ENCODE results near the gene PRRT4.

Gene PRRT4

DNA sequence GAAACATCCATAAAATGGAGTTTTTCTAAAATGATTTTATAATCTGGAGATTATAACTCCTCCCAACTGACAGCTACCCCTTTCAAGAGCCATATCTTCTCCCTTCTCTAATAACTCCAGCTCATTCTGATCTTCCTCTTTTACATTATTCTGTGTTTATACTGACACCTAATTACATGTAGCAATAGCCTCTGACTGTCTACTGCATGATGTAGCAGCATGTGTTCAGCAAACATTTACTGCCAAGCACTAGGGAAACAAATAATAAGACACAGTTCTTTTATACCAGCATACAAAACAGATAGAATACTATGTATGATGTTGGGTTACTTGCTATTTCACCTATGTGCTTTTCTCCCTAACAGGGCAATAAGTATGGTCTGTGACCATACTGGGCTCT, 38.5 kb downstream of the PRRT4 start:
- no peak overlapping the region for H3K27ac Mint-ChIP-seq
- H3K27me3 Mint-ChIP-seq (ENCODE audit: low read depth), result no peaks in the 10 kb centered on the region
- DNase-seq (ENCODE audit: low spot score), result no peak
- H3K4me3 Mint-ChIP-seq, result no peak overlapping the region
- no peaks in the 10 kb centered on the region for H3K9me3 Mint-ChIP-seq
- peaks cover 28% of the 10 kb centered on the region for H3K4me1 Mint-ChIP-seq (ENCODE audit: low read depth)
- H3K36me3 Mint-ChIP-seq (ENCODE audit: low read depth), result peaks cover 51% of the 10 kb centered on the region

DNA sequence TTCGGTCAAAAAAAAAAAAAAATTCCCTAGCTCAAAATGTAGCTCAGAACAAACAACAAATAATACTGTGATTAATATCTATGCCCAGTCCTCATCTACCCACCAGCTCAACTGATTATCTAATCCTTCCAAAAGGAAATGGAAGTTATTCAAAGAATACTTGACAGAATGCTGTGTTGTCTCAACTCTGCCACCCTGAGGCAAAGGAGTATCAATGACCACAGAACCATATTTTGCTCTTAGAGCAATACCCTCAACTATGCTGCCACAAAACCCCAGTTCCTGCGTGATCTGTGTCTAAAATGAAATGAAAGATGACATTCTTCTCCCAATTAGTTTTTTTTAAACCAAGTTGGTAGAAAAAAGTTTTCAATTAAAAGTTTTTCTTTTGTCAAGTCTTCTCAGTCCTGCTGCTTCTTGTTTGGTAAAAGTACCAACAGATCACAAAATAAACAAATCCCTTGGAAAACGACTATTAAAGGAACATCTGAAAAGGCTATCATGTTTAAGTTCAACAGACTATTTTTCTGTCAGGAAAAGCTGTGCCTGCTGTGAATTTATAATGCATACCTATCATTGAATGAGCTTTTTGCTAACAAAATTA, 39.3 kb downstream of the PRRT4 start:
- Mint-ChIP-seq H3K36me3 (ENCODE audit: low read depth) (peaks cover 57% of the 10 kb centered on the region), H3K4me1 (ENCODE audit: low read depth) (peaks cover 28% of the 10 kb centered on the region), H3K27ac (peak overlapping the region; percentile 69), H3K27me3 (ENCODE audit: low read depth) (no peaks in the 10 kb centered on the region), H3K4me3 (peak overlapping the region; percentile 17), H3K9me3 (no peaks in the 10 kb centered on the region)
- no peak for DNase-seq (ENCODE audit: low spot score)

DNA sequence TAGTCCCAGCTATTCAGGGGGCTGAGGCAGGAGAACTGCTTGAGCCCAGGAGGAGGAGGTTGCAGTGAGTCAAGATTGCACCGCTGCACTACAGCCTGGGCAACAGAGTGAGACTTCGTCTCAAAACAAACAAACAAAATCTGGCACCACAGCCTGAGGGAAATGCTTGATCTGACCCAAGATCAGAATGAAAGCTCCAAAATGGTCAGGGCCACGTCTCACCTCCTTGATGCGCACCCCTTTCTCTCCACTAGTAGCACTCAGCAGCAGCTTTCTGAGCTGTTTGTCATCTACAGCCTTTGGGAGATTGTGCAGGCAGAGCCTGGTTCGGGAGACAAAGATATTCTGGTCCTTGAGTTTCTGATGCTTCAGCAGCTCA, 40.5 kb downstream of the PRRT4 start:
- Mint-ChIP-seq H3K4me1 (ENCODE audit: low read depth) (peaks cover 33% of the 10 kb centered on the region), H3K27me3 (ENCODE audit: low read depth) (no peaks in the 10 kb centered on the region), H3K27ac (peak overlapping the region; percentile 55), H3K4me3 (peak overlapping the region; percentile 64), H3K36me3 (ENCODE audit: low read depth) (peaks cover 58% of the 10 kb centered on the region), H3K9me3 (no peaks in the 10 kb centered on the region)
- no peak for DNase-seq (ENCODE audit: low spot score)

DNA sequence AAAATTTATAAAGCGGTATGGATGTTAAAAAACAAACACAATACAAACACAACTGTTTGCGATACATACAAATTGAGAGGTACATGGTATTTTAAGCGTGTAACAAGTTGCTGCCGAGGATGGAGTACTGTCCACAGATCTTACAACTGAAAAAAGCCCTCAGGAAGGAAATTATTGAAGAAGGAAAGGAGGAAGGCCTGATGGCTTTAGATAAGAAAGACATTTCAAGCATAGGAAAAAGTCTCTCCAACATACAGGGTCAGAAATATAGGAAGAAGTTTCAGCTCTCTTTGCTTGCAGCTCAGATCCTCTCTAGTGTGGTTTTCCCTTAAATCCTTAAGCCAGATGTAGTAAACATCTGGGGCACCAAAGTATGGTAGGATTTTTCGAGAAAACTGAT, 42.8 kb downstream of the PRRT4 start:
- Mint-ChIP-seq H3K27me3 (ENCODE audit: low read depth) (no peaks in the 10 kb centered on the region), H3K36me3 (ENCODE audit: low read depth) (peaks cover 63% of the 10 kb centered on the region), H3K4me1 (ENCODE audit: low read depth) (peaks cover 46% of the 10 kb centered on the region), H3K9me3 (no peaks in the 10 kb centered on the region), H3K4me3 (no peak overlapping the region), H3K27ac (peak overlapping the region; percentile 49)
- DNase-seq (ENCODE audit: low spot score), result no peak

DNA sequence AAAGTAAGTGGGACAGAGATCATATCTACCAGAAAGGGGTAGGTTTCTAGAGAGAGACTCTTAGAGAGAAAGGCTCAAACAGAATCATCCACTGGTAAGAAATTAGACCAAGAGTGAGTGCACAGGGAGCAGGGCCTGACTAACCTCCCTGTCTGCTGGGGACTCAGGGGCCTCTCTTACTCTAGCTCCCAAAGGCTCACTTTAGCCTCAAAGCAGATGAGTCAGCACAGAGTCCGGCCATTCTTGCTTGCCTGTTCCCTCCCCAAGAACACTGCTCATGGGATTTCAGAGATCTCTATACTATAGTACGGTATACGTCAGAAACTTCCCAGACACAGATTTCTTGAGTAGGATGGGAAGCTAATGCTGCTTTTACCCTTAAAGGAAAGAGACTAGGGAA, 50.5 kb downstream of the PRRT4 start:
- no peak for DNase-seq (ENCODE audit: low spot score)
- H3K36me3 Mint-ChIP-seq (ENCODE audit: low read depth), result peaks cover 51% of the 10 kb centered on the region
- H3K27ac Mint-ChIP-seq, result no peak overlapping the region
- H3K9me3 Mint-ChIP-seq, result no peaks in the 10 kb centered on the region
- no peak overlapping the region for H3K4me3 Mint-ChIP-seq
- H3K27me3 Mint-ChIP-seq (ENCODE audit: low read depth), result no peaks in the 10 kb centered on the region
- peaks cover 13% of the 10 kb centered on the region for H3K4me1 Mint-ChIP-seq (ENCODE audit: low read depth)

DNA sequence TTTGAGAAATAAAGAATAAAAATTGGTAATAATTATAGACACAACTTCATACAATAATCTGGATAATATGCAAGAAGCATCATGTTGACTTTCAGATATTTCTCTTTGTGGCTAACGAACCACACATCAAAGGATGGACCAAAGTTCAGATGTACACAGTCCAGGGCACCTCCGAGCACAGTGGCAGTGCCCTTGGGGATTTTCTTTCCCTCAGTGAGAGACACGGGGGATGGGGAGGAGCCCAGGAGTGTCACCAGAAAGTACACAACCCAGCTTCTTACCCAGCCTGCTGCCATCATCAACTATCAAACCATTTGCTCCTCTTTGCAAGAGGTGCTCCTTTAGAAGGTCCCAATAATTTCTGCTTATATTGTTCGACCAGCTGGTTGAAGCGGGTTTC, 51.0 kb downstream of the PRRT4 start:
- H3K27ac Mint-ChIP-seq, result no peak overlapping the region
- DNase-seq (ENCODE audit: low spot score), result no peak
- H3K9me3 Mint-ChIP-seq, result no peaks in the 10 kb centered on the region
- no peaks in the 10 kb centered on the region for H3K27me3 Mint-ChIP-seq (ENCODE audit: low read depth)
- peaks cover 52% of the 10 kb centered on the region for H3K36me3 Mint-ChIP-seq (ENCODE audit: low read depth)
- peaks cover 8% of the 10 kb centered on the region for H3K4me1 Mint-ChIP-seq (ENCODE audit: low read depth)
- no peak overlapping the region for H3K4me3 Mint-ChIP-seq

DNA sequence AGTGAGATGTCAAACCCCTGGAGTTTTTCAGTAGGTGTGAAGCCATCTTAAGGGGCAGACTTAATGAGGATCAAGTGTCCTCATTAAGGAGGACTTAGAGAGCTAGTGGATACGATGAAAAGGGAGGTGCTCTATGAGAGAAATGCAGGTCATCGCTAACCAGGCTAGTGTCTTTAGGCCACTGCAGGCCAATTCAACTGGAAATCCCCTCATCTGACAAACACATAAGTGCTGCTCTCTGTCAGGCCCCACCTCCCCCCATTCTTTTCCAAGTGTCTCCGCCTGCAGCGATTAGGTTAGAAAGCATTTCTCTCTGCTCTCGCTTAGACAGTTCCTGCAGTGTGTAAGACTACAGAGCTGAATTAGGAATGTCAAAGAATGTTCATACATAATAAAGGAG, 51.5 kb downstream of the PRRT4 start:
- DNase-seq (ENCODE audit: low spot score), result no peak
- H3K27me3 Mint-ChIP-seq (ENCODE audit: low read depth), result no peaks in the 10 kb centered on the region
- no peak overlapping the region for H3K27ac Mint-ChIP-seq
- peaks cover 48% of the 10 kb centered on the region for H3K36me3 Mint-ChIP-seq (ENCODE audit: low read depth)
- H3K9me3 Mint-ChIP-seq, result no peaks in the 10 kb centered on the region
- no peak overlapping the region for H3K4me3 Mint-ChIP-seq
- peaks cover 4% of the 10 kb centered on the region for H3K4me1 Mint-ChIP-seq (ENCODE audit: low read depth)

DNA sequence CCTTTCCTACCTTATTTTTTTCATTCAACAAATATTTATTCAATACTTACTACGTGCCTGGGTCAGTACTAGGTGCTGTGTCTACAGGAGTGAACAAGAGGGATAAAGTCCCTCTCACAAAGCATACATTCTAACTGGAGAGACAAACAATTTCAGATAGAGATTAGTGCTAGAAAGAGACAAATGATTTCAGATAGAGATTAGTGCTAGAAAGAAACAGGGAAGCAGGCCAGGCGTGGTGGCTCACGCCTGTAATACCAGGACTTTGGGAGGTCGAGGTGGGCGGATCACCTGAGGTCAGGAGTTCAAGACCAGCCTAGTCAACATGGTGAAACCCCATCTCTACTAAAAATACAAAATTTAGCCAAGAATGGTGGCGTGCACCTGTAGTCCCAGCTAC, 52.4 kb downstream of the PRRT4 start:
- no peaks in the 10 kb centered on the region for H3K27me3 Mint-ChIP-seq (ENCODE audit: low read depth)
- H3K36me3 Mint-ChIP-seq (ENCODE audit: low read depth), result peaks cover 41% of the 10 kb centered on the region
- H3K27ac Mint-ChIP-seq, result no peak overlapping the region
- DNase-seq (ENCODE audit: low spot score), result no peak
- H3K9me3 Mint-ChIP-seq, result no peaks in the 10 kb centered on the region
- no peaks in the 10 kb centered on the region for H3K4me1 Mint-ChIP-seq (ENCODE audit: low read depth)
- H3K4me3 Mint-ChIP-seq, result no peak overlapping the region

DNA sequence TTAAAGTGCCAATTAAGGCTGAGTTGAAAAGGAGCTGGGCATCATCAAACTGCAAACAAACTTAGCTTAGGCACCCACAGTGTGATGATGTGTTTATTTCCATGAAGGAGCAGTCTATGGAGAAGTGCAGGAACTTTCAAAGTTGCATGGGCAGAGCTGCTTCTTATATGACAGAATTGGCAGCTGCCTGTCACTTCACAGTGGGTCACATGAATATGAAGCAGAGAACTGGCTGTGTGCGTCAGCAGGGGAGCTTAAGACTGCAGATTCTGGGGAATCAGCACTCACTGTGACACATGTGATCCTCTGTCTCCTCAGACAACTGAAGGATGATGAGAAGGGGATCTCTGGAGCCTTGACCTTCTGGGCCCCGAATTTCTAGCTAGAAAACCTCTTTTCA, 54.4 kb downstream of the PRRT4 start:
- Mint-ChIP-seq H3K27me3 (ENCODE audit: low read depth) (no peaks in the 10 kb centered on the region), H3K4me1 (ENCODE audit: low read depth) (no peaks in the 10 kb centered on the region), H3K9me3 (no peaks in the 10 kb centered on the region), H3K27ac (no peak overlapping the region), H3K36me3 (ENCODE audit: low read depth) (peaks cover 40% of the 10 kb centered on the region), H3K4me3 (no peak overlapping the region)
- DNase-seq (ENCODE audit: low spot score), result no peak

DNA sequence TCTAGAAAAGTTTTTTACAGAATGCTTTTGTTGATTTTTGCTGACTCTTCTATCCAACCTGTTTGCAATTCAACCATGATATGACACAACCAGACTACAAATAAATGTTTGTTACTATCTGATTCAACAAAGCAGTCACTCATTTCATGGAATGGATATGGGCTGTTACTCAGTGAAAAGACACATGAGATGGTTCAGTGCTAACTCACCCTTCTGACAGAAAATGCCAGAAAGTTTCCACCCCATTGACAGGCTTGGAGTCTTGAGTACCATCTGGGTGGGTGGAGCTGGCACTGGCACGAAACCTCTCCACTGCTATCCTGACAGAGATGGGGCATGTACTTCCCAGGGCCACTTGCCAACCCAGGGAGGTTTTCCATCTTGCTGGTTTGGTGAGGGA, 57.3 kb downstream of the PRRT4 start:
- Mint-ChIP-seq H3K9me3 (no peaks in the 10 kb centered on the region), H3K4me3 (no peak overlapping the region), H3K4me1 (ENCODE audit: low read depth) (no peaks in the 10 kb centered on the region), H3K27me3 (ENCODE audit: low read depth) (no peaks in the 10 kb centered on the region), H3K36me3 (ENCODE audit: low read depth) (peaks cover 28% of the 10 kb centered on the region), H3K27ac (no peak overlapping the region)
- DNase-seq (ENCODE audit: low spot score), result no peak

DNA sequence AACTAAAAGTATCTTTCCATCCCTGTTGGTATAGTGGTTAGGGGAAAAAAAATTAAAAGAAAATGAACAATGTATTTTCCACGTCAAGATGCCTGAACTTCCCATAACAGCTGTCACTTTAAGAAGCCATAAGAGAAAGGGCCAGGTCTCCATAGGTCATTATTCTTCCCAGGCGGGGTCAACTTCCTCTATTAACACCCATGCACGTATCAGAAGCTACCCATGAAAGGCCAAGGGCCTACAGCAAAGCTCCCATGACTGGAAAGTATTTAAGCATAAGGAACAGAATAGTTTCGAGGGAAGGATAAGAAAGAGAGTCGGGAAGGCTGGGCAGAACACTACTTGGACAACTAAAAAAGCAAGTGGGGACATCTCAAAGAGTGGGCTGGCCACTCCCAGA, 57.8 kb downstream of the PRRT4 start:
- Mint-ChIP-seq H3K4me3 (no peak overlapping the region), H3K9me3 (no peaks in the 10 kb centered on the region), H3K4me1 (ENCODE audit: low read depth) (no peaks in the 10 kb centered on the region), H3K27ac (no peak overlapping the region), H3K36me3 (ENCODE audit: low read depth) (peaks cover 25% of the 10 kb centered on the region), H3K27me3 (ENCODE audit: low read depth) (no peaks in the 10 kb centered on the region)
- no peak for DNase-seq (ENCODE audit: low spot score)

DNA sequence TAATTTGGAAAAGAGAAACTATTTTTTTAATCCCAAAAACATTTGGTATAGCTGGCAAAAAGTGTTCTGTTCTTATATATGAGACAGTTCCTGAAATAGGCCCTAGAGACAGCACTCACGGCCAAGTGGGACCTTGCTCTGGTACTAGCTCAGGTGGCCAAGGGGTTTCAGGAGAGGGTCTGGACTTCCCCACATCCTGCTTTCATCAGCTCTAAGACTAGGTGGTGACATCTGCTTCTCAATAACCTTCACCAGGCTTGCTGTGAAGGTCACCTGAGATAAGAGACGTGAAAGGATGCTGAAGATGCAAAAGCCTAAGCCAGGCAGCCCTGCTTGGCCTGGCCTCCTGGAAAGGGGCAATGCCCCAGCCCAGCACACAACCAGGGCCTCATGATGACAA, 58.4 kb downstream of the PRRT4 start:
- H3K4me1 Mint-ChIP-seq (ENCODE audit: low read depth), result no peaks in the 10 kb centered on the region
- H3K9me3 Mint-ChIP-seq, result no peaks in the 10 kb centered on the region
- no peak overlapping the region for H3K27ac Mint-ChIP-seq
- no peak overlapping the region for H3K4me3 Mint-ChIP-seq
- peaks cover 22% of the 10 kb centered on the region for H3K36me3 Mint-ChIP-seq (ENCODE audit: low read depth)
- no peak for DNase-seq (ENCODE audit: low spot score)
- no peaks in the 10 kb centered on the region for H3K27me3 Mint-ChIP-seq (ENCODE audit: low read depth)

DNA sequence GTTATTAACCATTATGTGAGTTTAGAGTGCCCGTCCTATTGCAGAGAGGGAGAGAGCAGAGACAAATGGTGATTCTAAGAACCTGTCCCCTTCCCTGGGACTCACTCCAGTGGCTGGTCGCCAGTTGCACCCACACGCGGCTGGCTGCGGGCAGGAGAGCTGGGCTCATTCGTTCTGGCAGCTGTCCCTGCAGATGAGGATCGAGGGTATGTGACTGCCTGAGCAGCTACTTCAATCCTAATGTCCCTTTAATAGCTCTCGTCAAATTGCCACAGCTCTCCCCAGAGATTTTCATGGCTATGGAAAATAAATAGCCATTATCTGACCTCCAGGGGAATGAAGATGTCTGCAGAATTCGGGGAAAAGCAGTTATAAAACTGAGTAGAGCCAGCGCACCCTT, 59.4 kb downstream of the PRRT4 start:
- Mint-ChIP-seq H3K4me1 (ENCODE audit: low read depth) (no peaks in the 10 kb centered on the region), H3K36me3 (ENCODE audit: low read depth) (peaks cover 22% of the 10 kb centered on the region), H3K4me3 (no peak overlapping the region), H3K27ac (no peak overlapping the region), H3K9me3 (no peaks in the 10 kb centered on the region), H3K27me3 (ENCODE audit: low read depth) (no peaks in the 10 kb centered on the region)
- no peak for DNase-seq (ENCODE audit: low spot score)
